Mesenteric fat pad (tissue), 1 donor: ENCODE data around the gene KLHL42. TPM values are rescaled to one million over a fixed set of nuclear protein-coding genes. Genes with fewer than 3 reads are reported as not detected.
A peak's percentile ranks its signal among the peaks of the same experiment; 100 is the strongest.
"Not testable (repeated sequence)": the region's sequence is repeated elsewhere in the genome, so short reads cannot be mapped to it uniquely, and the experiment has no call there.

Experiments used
- DNase-seq: peaks from one replicate; pipeline ENCODE4 v3.0.0-alpha.2; 2020; ENCODE audit warnings: low spot score
- long read RNA-seq: library from polyadenylated mRNA; unstranded; transcript quantifications from one replicate; pipeline ENCODE4 v2.0.0, GENCODE V29; 2020
- total RNA-seq: library from RNA; stranded (reverse); fragmentation: NEBNext Ultra II Directional; extraction: Animal tissue kit (Norgen Biotek cat#: 25700); gene quantifications from one replicate; pipeline ENCODE4 v1.2.1, GENCODE V29; 2021
- donor health status: DM: yes; HTN: yes; CAD: no.

KLHL42 gene, protein sequence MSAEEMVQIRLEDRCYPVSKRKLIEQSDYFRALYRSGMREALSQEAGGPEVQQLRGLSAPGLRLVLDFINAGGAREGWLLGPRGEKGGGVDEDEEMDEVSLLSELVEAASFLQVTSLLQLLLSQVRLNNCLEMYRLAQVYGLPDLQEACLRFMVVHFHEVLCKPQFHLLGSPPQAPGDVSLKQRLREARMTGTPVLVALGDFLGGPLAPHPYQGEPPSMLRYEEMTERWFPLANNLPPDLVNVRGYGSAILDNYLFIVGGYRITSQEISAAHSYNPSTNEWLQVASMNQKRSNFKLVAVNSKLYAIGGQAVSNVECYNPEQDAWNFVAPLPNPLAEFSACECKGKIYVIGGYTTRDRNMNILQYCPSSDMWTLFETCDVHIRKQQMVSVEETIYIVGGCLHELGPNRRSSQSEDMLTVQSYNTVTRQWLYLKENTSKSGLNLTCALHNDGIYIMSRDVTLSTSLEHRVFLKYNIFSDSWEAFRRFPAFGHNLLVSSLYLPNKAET
- 22.7 TPM for total RNA-seq
- long read RNA-seq, full-length matches to known transcripts, result 29 of 51 reads
- long read RNA-seq, partial matches to known transcripts, result 5 of 51 reads
- long read RNA-seq, other reads (novel, unspliced or antisense), result 17 of 51 reads

DNA sequence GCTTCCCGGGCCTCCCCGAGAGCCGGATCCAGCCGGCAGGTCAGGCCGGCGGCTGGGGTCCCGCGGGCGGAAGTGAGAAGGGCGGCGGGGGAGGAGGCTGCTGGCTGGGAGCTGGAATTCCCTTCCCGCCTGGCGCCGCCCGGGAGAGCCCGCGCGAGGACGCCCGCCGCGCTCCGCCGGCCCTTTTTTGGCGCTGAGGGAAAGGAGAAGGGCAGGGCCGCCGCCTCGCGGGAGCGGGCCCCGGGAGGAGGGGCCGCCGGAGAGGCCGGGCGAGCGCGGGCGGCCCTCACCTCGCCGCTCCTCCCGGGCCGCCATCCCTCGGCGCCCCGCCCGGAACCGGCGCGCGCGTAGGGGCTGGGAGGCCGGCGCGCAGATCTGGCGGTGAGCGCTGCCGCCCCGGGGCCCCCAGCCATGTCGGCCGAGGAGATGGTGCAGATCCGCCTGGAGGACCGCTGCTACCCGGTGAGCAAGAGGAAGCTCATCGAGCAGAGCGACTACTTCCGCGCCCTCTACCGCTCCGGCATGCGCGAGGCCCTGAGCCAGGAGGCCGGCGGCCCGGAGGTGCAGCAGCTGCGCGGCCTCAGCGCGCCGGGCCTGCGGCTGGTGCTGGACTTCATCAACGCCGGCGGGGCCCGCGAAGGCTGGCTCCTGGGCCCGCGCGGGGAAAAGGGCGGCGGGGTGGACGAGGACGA, at the start of gene KLHL42, which contains the start of gene MANSC4:
TSS of gene KLHL42 (plus strand) at position 314 of the 692 bp plus-strand sequence. CDS start at position 412, 98 bp downstream.
TSS of gene MANSC4 (minus strand) at position 317 of the 692 bp plus-strand sequence. CDS start 8,960 bp downstream, outside the sequence.
- peak; percentile 90 for DNase-seq

DNA sequence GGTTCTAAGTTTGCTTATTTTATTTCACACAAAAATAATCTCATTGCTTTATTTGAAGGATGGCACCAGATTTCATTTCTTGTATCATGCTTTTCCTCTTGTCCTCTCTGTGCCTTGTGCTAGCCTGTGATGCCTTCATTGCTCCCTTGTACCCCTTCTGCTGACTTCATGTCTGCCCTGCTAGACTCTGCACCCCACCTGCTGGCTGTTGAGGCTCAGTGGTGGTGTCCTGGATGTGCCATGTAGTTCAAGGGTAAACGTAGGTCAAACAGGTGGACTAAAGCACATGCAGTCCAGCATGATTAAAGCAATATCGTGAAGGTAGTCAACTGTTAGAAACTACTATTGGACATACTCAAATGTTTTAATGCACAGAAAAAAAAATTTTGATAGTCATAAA, 47.8 kb upstream of the KLHL42 start:
- DNase-seq, result no peak

DNA sequence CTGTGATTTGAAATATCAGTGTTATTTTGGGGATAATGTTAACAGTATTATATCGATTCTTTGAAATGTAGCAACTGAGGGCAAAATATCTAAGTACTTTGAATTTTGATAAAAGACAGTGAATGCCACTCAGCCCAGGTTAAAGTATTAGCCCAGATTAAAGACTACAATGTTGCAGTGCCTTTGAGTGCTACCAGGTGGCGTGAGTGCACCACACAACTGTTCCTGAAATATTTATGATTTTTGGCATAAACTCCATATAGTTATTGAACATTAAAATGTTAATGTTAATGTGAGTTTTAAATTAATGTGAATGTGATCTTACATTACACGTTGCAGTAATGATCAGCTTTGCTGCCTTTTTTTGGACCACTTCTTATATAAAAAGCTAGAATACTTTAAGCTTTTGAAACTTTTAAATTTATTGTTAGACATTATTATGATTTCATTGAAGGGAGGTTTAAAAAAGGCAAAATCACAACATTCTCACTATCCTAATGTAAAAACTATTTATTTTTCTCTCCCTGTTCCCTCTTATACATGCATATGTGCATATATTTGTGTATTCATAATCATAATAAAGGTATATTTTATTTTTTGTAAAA, 46.9 kb upstream of the KLHL42 start:
- DNase-seq, result no peak

DNA sequence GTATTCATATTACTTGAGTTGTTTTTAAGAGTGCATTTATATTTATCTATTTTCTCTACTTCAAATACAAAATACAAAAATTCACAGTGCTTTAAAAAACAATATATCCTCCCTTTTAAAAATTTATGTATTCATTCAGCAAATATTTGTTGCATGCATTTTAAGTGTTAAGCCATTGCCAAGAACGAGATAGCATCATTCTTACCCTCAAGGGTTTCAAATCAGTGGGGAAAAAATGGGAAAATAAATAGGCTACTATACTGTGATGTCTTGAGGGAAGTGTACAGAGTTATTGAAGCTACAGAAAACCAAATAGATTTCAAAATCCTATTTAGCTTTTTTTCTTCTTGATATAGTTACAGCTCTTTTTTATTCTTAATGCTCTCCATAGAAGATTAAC, 46.2 kb upstream of the KLHL42 start:
- no peak for DNase-seq

DNA sequence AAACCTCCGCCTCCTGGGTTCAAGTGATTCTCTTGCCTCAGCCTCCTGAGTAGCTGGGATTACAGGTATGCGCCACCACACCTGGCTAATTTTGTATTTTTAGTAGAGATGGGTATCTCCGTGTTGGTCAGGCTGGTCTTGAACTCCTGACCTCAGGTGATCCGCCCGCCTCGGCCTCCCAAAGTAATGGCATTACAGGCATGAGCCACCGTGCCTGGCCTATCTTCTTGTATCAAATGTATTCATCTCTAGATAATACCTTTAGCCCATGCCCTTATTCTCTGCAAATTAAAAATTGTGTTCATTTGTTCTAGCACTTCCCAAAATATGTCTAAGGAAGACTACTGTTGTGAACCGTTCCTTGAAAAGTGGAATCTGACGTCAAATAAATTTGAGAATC, 45.7 kb upstream of the KLHL42 start:
- not testable (repeated sequence) for DNase-seq

DNA sequence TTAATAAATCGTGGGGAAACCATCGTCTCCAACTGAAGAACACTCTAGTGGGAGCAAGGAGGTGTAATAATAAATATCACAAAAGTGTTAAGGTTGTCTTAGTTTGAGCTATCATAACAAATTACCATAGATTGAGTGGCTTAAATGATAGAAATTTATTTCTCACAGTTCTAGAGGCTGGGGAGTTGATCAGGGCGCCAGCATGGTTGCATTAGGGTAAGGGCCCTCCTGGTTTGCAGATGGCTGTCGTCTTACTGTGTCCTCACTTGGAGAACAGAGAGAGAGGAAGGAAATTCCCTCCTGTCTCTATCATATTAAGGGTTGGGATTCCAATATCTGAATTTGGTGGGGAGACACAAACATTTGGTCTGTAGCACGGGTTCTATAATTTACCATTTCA, 36.4 kb upstream of the KLHL42 start:
- no peak for DNase-seq

DNA sequence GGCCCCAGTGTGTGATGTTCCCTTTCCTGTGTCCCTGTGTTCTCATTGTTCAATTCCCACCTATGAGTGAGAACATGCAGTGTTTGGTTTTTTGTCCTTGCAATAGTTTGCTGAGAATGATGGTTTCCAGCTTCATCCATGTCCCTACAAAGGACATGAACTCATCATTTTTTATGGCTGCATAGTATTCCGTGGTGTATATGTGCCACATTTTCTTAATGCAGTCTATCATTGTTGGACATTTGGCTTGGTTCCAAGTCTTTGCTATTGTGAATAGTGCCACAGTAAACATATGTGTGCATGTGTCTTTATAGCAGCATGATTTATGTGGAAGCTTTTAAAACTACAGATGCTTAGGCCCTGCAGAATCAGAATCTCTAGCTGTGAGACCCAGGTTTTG, 34.3 kb upstream of the KLHL42 start:
- not testable (repeated sequence) for DNase-seq

DNA sequence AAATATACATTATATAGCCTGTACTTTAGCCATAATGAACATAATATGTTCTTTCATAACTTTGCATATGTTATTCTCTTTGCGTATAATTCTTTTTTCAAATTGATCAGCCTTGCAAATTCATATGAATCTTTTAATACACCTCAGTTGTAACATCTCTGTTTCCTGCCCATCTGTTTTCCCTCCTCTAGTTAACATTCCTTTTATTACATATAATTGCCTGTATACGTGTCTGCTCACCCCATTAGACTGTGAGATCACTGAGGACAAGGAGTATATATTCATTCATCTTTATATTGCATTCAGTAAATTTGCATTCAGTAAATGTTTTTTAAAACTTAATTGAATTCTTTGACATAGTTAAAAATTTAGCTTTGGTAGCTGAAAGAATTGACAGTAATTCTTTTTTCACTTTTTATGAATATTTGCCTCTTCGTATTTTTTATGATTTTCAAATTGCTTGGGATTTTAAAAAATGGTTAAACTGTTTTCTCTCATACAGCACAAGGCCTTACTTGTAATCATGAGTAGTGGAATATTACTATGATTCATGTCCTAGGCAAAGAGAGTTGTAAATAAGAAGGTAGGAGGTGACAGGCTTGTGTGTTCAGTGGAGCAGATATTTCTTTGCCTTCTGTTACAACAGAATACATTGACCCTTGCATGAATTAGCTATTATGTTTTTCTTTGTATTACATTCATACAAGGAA, 32.8 kb upstream of the KLHL42 start:
- DNase-seq, result no peak

DNA sequence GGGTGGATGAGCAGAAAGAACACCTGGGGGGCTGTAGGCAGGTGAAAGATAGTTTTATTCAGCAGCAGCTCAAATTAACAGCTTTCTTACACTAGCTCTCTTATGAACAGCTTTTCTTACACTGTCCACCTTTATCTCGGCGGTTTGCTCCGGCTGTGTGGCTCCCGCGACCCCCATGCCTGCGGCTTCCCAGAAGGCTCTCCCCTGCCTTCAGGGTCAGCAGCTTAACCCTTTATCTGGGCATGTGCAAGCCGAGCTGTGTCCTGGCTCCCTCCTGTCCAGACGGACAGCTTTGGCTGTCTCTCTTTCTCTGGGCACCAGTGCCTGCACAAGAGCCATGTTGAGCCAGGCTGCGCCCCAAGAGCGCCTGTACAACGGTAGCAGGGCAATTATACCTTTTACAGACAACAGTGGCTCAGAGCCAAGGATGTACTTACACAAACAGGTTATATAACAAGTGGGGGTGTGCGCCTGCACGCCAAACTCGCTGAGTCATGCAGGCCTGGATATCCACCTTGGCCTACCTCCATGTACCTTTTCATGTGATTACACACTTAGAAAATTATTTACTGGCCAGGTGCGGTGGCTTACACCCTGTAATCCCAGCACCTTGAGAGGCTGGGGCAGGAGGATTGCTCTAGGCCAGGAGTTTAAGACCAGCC, 28.5 kb upstream of the KLHL42 start:
- DNase-seq, result no peak

DNA sequence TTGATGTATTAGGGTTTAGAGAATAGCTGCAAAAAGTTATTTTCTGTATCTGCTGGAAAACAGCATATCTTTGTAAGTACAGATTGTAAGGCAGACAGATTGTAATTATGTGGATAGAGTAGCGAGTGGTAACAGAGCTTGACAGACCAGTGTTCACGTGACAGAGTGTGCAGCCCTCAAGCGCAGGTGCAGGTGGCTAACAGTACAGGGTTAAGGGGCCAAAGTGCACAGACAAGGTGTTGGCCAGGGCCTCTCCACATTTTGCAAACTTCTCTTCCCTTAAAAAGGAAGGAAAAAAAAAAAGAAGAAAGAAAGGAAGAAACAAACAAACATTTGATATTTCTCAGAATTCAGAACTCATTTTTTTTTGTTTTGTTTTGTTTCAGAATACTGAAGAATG, 25.2 kb upstream of the KLHL42 start:
- DNase-seq, result no peak

DNA sequence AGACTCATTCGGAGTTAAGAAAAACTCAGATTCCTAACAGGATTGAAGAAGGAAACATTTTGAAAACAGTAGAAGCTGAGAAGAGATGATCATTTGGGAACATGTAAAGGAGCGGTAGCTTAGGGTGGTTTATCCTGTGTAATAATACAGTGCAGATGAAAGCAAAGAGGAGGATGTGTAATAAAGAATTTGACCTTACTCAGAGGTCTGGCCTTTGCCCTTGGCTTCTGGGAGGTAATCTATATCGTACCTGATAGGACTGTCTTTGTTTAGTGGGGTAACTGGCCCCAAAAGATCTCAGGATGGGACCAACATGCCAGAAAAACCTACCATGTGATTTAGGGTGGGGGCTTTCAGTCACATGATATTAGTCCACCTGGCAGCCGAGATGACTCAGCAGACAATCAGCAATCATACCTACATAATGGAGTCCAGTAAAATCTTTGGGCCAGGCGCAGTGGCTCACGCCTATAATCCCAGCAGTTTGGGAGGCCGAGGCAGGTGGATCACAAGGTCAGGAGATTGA, 23.3 kb upstream of the KLHL42 start:
- DNase-seq, result no peak

DNA sequence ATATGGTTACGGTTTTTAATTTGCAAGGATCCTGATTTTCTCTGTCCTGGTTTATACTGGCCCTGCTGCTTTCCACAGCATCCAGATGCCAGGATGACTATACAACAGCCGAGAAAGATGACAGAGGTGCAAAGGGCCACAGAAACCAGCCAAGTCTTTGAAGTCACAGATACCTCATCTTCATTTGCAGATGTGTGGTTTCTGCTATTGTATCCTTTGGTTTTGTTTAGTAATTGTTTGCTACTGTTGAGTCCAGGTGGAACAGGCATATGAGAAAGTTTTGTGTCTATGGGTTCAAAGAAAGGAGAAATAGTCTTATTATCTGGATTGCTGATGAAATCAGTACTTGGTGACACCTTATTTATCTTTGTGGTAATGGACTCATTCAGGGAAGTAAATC, 17.3 kb upstream of the KLHL42 start:
- no peak for DNase-seq

DNA sequence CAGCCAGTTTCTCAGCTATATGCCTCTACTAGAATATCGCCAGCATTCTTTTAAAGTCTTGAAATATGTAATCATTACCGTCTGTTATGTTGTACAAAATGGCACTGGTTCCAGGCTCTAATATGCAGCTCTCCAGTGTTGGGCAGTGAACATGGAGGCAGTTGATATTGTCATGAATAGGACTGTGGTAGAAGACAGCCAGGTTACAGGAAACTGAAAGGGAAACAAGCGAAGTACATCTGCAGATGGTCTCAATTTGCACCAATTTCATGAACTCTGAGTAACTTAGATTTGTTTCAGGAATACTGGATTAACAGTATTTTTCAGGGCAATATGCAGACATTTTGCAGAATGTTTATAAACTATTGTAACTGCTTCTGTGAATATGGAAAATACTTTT, 13.4 kb upstream of the KLHL42 start:
- no peak for DNase-seq

DNA sequence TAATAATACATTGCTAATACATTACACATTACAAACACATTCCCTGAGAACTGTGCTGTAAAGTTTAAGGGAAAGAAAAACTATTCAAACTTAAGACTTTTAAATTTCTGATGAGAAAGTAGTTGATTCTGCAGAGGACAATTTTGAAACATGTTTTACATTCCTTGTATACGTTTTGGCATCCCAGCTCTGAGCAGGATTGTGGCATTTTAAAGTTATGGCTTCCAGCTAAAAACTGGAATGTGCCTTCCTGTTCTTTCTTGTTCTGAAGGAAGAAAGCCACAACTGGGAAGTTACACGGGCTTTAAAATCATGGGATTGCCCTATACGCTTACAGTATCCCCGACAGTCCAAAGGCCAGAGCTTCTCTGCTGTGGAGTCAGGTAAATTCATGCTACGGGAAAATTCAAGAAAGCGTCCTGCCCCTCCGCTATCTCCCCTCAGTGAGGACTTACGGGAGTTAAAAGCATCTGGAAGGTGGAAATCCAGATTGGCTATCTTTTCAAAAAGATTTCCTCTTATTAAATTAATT, 10.8 kb upstream of the KLHL42 start:
- no peak for DNase-seq

DNA sequence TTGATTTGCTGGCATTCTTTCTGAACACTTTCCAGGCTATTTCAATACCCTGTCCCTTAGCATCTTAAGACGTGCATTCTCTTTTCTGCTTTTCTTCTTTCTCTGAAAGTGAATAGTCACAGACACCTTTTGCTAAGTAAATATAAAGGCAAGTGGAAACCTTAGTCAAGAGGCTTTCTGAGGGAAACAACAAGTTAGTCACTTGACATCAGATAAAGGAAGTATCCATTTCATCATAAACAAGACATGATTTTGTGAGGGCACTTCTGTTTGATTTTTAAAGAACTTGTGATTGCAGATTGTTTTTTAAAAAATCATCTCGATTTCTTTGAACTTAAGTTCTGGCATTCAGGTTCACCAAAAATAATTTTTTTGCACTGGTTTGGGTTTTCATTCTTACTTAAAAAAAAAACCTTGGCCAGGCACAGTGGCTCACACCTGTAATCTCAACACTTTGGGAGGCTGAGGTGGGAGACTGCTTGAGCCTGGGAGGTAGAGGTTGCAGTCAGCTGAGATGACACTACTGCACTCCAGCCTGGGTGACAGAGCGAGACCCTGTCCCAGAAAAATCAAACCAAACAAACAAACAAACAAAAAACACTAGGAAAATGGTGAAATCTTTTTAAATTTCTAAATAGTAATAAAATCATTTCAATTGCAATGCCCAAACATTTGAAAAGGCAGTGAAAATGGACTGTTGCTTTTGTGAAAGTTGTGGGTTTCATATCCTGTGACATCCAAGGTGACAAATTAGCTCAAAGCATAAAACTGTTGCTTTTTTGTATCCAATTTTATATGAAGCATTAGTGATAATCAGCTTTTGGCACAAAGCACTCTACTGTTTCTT, 8.3 kb upstream of the KLHL42 start:
- no peak for DNase-seq

DNA sequence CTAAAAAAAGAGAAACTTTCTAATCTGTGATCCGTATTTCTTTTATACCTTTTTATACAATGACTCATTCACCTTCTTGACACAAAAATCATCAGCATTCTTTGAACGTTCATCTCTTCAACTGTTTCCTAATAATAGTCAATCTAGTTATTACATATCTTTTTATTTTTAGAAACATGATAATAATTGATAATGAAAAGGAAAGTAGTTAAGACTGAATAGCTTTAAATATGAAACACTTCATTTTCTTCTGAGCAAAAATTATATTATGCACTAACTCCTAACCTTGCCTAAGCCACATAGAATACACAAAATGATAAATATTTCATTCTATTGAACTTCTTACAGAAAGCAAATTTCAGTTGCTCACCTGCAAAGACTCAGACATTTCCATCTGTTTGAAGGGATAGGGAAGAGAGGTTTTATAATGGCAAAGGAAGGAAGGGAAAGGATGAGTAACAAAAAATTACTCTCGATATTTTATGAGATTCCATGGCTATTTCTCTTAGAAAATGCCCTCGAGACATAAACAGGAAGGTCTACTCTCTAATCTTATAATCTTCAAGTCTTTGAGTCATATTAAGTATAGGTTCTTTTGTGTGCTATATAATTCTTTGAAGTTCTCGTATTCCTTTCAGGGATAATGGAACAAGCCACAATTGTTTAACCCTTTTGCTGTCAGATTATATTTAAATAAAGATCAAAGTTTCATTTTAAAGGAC, 7.5 kb upstream of the KLHL42 start:
- DNase-seq, result no peak

DNA sequence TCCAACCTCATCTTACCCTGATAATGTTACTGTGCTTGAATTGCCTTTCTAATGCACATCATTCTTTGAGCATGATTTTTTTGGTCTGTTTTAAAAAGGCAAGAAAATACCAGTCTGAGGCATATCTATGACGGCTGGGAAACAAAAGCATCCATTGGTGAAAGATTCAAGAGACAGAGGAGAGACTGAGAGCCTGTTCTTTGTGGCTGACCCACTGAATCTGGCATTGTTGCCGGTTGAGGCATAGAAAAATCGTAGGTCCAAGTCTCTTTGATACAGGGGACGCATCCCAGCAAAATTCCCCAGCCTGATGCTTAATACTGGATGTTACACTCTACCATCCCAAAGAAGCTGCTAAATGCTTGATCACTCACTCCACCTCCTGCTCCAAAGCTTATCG, 2.9 kb upstream of the KLHL42 start:
- no peak for DNase-seq

DNA sequence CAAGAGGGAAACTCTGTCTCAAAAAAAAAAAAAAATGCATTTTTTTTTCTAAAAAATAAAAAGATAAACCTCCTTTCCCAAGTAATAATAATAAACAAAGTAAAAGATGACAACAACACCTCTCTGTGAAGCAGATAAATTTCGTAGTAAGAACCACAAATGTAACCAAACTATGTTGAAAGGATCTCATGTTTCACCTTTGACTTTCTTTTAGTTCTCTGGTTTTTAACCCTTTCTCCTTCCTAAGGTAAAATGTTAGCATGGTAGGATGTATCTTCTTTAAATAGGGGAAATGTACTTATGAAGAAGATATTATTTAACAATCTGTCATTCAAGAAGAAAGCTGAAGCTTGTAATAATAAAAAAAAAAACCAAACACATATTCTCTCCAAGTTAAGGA, 1.8 kb upstream of the KLHL42 start:
- DNase-seq, result no peak
